ENCODE measurements around the gene ZBTB37.
"Not testable (repeated sequence)": the region's sequence is repeated elsewhere in the genome, so short reads cannot be mapped to it uniquely, and the experiment has no call there.

Gene ZBTB37

GRCh38 chr1:173917635-173918493 lies 49.7 kb downstream of the ZBTB37 start:
- H3K27ac ChIP-seq (ENCODE audit: insufficient read depth in 1 of 2, low read depth in 1 of 2, low read length in 2 of 2, poor library complexity in 1 of 2, severe bottlenecking in 2 of 2): no peak overlapping the region
- WGBS (ENCODE audit: insufficient coverage): 98% methylated on average over 5 of the region's 12 CpGs
- no peaks in the 10 kb centered on the region for H3K4me1 ChIP-seq (ENCODE audit: control extremely low read depth in 1 of 4, control insufficient read depth in 4 of 4, insufficient read depth in 4 of 4, low read length in 3 of 4)
- CTCF ChIA-PET: no interaction called here
- no peaks in the 10 kb centered on the region for H3K27me3 ChIP-seq (replicated peaks in 2 of 5; ENCODE audit: control insufficient read depth in 4 of 5, insufficient read depth in 5 of 5, low read length in 4 of 5)
- no peak for DNase-seq
- H3K36me3 ChIP-seq (ENCODE audit: control insufficient read depth in 4 of 4, insufficient read depth in 4 of 4, low read length in 3 of 4): no peaks in the 10 kb centered on the region
- H3K4me3 ChIP-seq (ENCODE audit: control insufficient read depth in 1 of 7, extremely low read depth in 1 of 7, insufficient read depth in 4 of 7, low read depth in 2 of 7, low read length in 6 of 7): no peak overlapping the region
- POLR2A ChIA-PET: interaction anchor here (0.5 kb wide), 1 partner anchor 50 kb away, joined by 3 read pairs; the partner anchor contains the start of gene ZBTB37
- no peaks in the 10 kb centered on the region for H3K9me3 ChIP-seq (ENCODE audit: control extremely low read depth in 1 of 5, control insufficient read depth in 4 of 5, insufficient read depth in 2 of 5, low read depth in 1 of 5, low read length in 4 of 5)

- CTCF ChIA-PET: no interaction called here
- Histone ChIP-seq H3K27ac (ENCODE audit: insufficient read depth in 1 of 2, low read depth in 1 of 2, low read length in 2 of 2, poor library complexity in 1 of 2, severe bottlenecking in 2 of 2) (no peak overlapping the region), H3K27me3 (replicated peaks in 2 of 5; ENCODE audit: control insufficient read depth in 4 of 5, insufficient read depth in 5 of 5, low read length in 4 of 5) (no peaks in the 10 kb centered on the region), H3K4me1 (ENCODE audit: control extremely low read depth in 1 of 4, control insufficient read depth in 4 of 4, insufficient read depth in 4 of 4, low read length in 3 of 4) (no peaks in the 10 kb centered on the region), H3K36me3 (ENCODE audit: control insufficient read depth in 4 of 4, insufficient read depth in 4 of 4, low read length in 3 of 4) (no peaks in the 10 kb centered on the region), H3K4me3 (ENCODE audit: control insufficient read depth in 1 of 7, extremely low read depth in 1 of 7, insufficient read depth in 4 of 7, low read depth in 2 of 7, low read length in 6 of 7) (no peak overlapping the region), H3K9me3 (ENCODE audit: control extremely low read depth in 1 of 5, control insufficient read depth in 4 of 5, insufficient read depth in 2 of 5, low read depth in 1 of 5, low read length in 4 of 5) (no peaks in the 10 kb centered on the region)
- peak in 1 of 3 donors; percentile 8 for DNase-seq
- POLR2A ChIA-PET: interaction anchor here (0.6 kb wide), 1 partner anchor 1180 kb away, joined by 3 read pairs; no protein-coding TSS in a partner anchor
- 100% methylated on average over 5 of the region's 5 CpGs for WGBS (ENCODE audit: insufficient coverage)
Observed at GRCh38 chr1:173920861-173921260, 52.7 kb downstream of the ZBTB37 start.

GRCh38 chr1:173925306-173926242 lies 57.4 kb downstream of the ZBTB37 start:
- Histone ChIP-seq H3K27ac (ENCODE audit: insufficient read depth in 1 of 2, low read depth in 1 of 2, low read length in 2 of 2, poor library complexity in 1 of 2, severe bottlenecking in 2 of 2) (no peak overlapping the region), H3K9me3 (ENCODE audit: control extremely low read depth in 1 of 5, control insufficient read depth in 4 of 5, insufficient read depth in 2 of 5, low read depth in 1 of 5, low read length in 4 of 5) (no peaks in the 10 kb centered on the region), H3K4me3 (ENCODE audit: control insufficient read depth in 1 of 7, extremely low read depth in 1 of 7, insufficient read depth in 4 of 7, low read depth in 2 of 7, low read length in 6 of 7) (no peak overlapping the region), H3K27me3 (replicated peaks in 2 of 5; ENCODE audit: control insufficient read depth in 4 of 5, insufficient read depth in 5 of 5, low read length in 4 of 5) (no peaks in the 10 kb centered on the region), H3K36me3 (ENCODE audit: control insufficient read depth in 4 of 4, insufficient read depth in 4 of 4, low read length in 3 of 4) (no peaks in the 10 kb centered on the region), H3K4me1 (ENCODE audit: control extremely low read depth in 1 of 4, control insufficient read depth in 4 of 4, insufficient read depth in 4 of 4, low read length in 3 of 4) (no peaks in the 10 kb centered on the region)
- POLR2A ChIA-PET: no interaction called here
- CTCF ChIA-PET: no interaction called here
- DNase-seq: no peak
- WGBS (ENCODE audit: insufficient coverage): 98% methylated on average over 7 of the region's 8 CpGs

GRCh38 chr1:173930541-173930940 lies 62.4 kb downstream of the ZBTB37 start:
- H3K4me1 ChIP-seq (ENCODE audit: control extremely low read depth in 1 of 4, control insufficient read depth in 4 of 4, insufficient read depth in 4 of 4, low read length in 3 of 4); H3K4me3 ChIP-seq (ENCODE audit: control insufficient read depth in 1 of 7, extremely low read depth in 1 of 7, insufficient read depth in 4 of 7, low read depth in 2 of 7, low read length in 6 of 7); H3K27ac ChIP-seq (ENCODE audit: insufficient read depth in 1 of 2, low read depth in 1 of 2, low read length in 2 of 2, poor library complexity in 1 of 2, severe bottlenecking in 2 of 2); CTCF ChIA-PET; DNase-seq; H3K9me3 ChIP-seq (ENCODE audit: control extremely low read depth in 1 of 5, control insufficient read depth in 4 of 5, insufficient read depth in 2 of 5, low read depth in 1 of 5, low read length in 4 of 5); H3K27me3 ChIP-seq (replicated peaks in 2 of 5; ENCODE audit: control insufficient read depth in 4 of 5, insufficient read depth in 5 of 5, low read length in 4 of 5): not testable (repeated sequence)
- POLR2A ChIA-PET: interaction anchor here (0.7 kb wide), 1 partner anchor 55 kb away, joined by 4 read pairs; no protein-coding TSS in a partner anchor
- WGBS (ENCODE audit: insufficient coverage): 100% methylated on average over 4 of the region's 5 CpGs
- peaks cover 3 to 31% (median 21%) of the 10 kb centered on the region in 4 experiments for H3K36me3 ChIP-seq (ENCODE audit: control insufficient read depth in 4 of 4, insufficient read depth in 4 of 4, low read length in 3 of 4)

GRCh38 chr1:173934440-173934839 lies 66.3 kb downstream of the ZBTB37 start:
- WGBS (ENCODE audit: insufficient coverage): 88% methylated on average over 1 of the region's 1 CpG
- Histone ChIP-seq H3K4me1 (ENCODE audit: control extremely low read depth in 1 of 4, control insufficient read depth in 4 of 4, insufficient read depth in 4 of 4, low read length in 3 of 4) (no peaks in the 10 kb centered on the region), H3K36me3 (ENCODE audit: control insufficient read depth in 4 of 4, insufficient read depth in 4 of 4, low read length in 3 of 4) (peaks cover 12 to 57% (median 38%) of the 10 kb centered on the region in 4 experiments), H3K27me3 (replicated peaks in 2 of 5; ENCODE audit: control insufficient read depth in 4 of 5, insufficient read depth in 5 of 5, low read length in 4 of 5) (no peaks in the 10 kb centered on the region), H3K9me3 (ENCODE audit: control extremely low read depth in 1 of 5, control insufficient read depth in 4 of 5, insufficient read depth in 2 of 5, low read depth in 1 of 5, low read length in 4 of 5) (no peaks in the 10 kb centered on the region), H3K27ac (ENCODE audit: insufficient read depth in 1 of 2, low read depth in 1 of 2, low read length in 2 of 2, poor library complexity in 1 of 2, severe bottlenecking in 2 of 2) (no peak overlapping the region), H3K4me3 (ENCODE audit: control insufficient read depth in 1 of 7, extremely low read depth in 1 of 7, insufficient read depth in 4 of 7, low read depth in 2 of 7, low read length in 6 of 7) (no peak overlapping the region)
- CTCF ChIA-PET: interaction anchor here (1.4 kb wide), 1 partner anchor 9 kb away, joined by 3 read pairs; no protein-coding TSS in a partner anchor
- POLR2A ChIA-PET: no interaction called here
- DNase-seq: no peak

GRCh38 chr1:173937062-173937461 lies 68.9 kb downstream of the ZBTB37 start:
- 100% methylated on average over 1 of the region's 2 CpGs for WGBS (ENCODE audit: insufficient coverage)

More at GRCh38 chr1:173937062-173937461, 68.9 kb downstream of the ZBTB37 start:
- Histone ChIP-seq H3K9me3 (ENCODE audit: control extremely low read depth in 1 of 5, control insufficient read depth in 4 of 5, insufficient read depth in 2 of 5, low read depth in 1 of 5, low read length in 4 of 5) (no peaks in the 10 kb centered on the region), H3K36me3 (ENCODE audit: control insufficient read depth in 4 of 4, insufficient read depth in 4 of 4, low read length in 3 of 4) (peaks cover 13 to 77% (median 41%) of the 10 kb centered on the region in 4 experiments), H3K27ac (ENCODE audit: insufficient read depth in 1 of 2, low read depth in 1 of 2, low read length in 2 of 2, poor library complexity in 1 of 2, severe bottlenecking in 2 of 2) (no peak overlapping the region), H3K4me3 (ENCODE audit: control insufficient read depth in 1 of 7, extremely low read depth in 1 of 7, insufficient read depth in 4 of 7, low read depth in 2 of 7, low read length in 6 of 7) (no peak overlapping the region), H3K4me1 (ENCODE audit: control extremely low read depth in 1 of 4, control insufficient read depth in 4 of 4, insufficient read depth in 4 of 4, low read length in 3 of 4) (no peaks in the 10 kb centered on the region), H3K27me3 (replicated peaks in 2 of 5; ENCODE audit: control insufficient read depth in 4 of 5, insufficient read depth in 5 of 5, low read length in 4 of 5) (no peaks in the 10 kb centered on the region)
- ChIA-PET POLR2A (no interaction called here), CTCF (interaction anchor here (1.7 kb wide), 1 partner anchor 508 kb away, joined by 6 read pairs; no protein-coding TSS in a partner anchor)
- no peak for DNase-seq
